H1 (cell line): ENCODE measurements around the gene ANKRD6. TPM values are rescaled to one million over a fixed set of nuclear protein-coding genes. Genes with fewer than 3 reads are reported as not detected.

ENCODE experiments used
- CTCF ChIA-PET: fragments of 300-600 bp; sonication (Branson Sonifier 250); formaldehyde crosslinking; loops from one replicate; lab custom pipeline; 2021; ENCODE audit not compliant: partially characterized antibody; lab: Charles Lee
- POLR2A ChIA-PET: fragments of 300-600 bp; sonication (Branson Sonifier 250); formaldehyde crosslinking; loops from one replicate; lab custom pipeline; 2021; ENCODE audit warnings: inconsistent platforms; ENCODE audit not compliant: partially characterized antibody; lab: Charles Lee
- DNase-seq, 2 experiments: peaks; one replicate each; pipeline versions ENCODE4 v3.0.0 to v3.0.0-alpha.2; 2010 to 2022; ENCODE audit warnings: low spot score in 2 of 2, low read depth in 1 of 2, mixed read lengths in 1 of 2
- FAIRE-seq: peaks from 2 replicates; lab custom pipeline; 2011; peaks lifted over from hg19 to GRCh38; lab: Jason Lieb, UNC
- H2AFZ ChIP-seq: 2 replicates; pipeline ENCODE4 v1.8.1; 2012; ENCODE audit warnings: low read length, inconsistent platforms
- H2AK5ac ChIP-seq: 2 replicates; pipeline ENCODE4 v1.6.1; 2013; ENCODE audit warnings: low read depth, low read length
- H2BK120ac ChIP-seq: replicated peaks from 2 replicates; pipeline ENCODE3; 2013; ENCODE audit warnings: low read depth, low read length, inconsistent platforms
- H2BK12ac ChIP-seq: 2 replicates; pipeline ENCODE4 v1.6.1; 2013; ENCODE audit warnings: low read depth, low read length
- H2BK15ac ChIP-seq: 2 replicates; pipeline ENCODE4 v1.6.1; 2013; ENCODE audit warnings: low read length
- H2BK20ac ChIP-seq: 2 replicates; pipeline ENCODE4 v1.6.1; 2013; ENCODE audit warnings: low read length
- H2BK5ac ChIP-seq: 2 replicates; pipeline ENCODE4 v1.6.1; 2013; ENCODE audit warnings: low read depth, low read length
- H3K14ac ChIP-seq: 2 replicates; pipeline ENCODE4 v1.6.1; 2013; ENCODE audit warnings: inconsistent platforms; ENCODE audit not compliant: insufficient read length
- H3K18ac ChIP-seq: 2 replicates; pipeline ENCODE4 v1.6.1; 2013; ENCODE audit warnings: low read length; ENCODE audit errors: extremely low read depth
- H3K23ac ChIP-seq: 2 replicates; pipeline ENCODE4 v1.6.1; 2013; ENCODE audit warnings: inconsistent platforms; ENCODE audit not compliant: insufficient read length
- H3K23me2 ChIP-seq: 2 replicates; pipeline ENCODE4 v1.6.1; 2013; ENCODE audit warnings: low read depth, low read length
- H3K27ac ChIP-seq: 2 replicates; pipeline ENCODE4 v1.6.1; 2011; ENCODE audit warnings: low read depth, low read length, inconsistent platforms
- H3K27me3 ChIP-seq, 4 experiments: replicated peaks in 1 of 4; 1 replicate in 1 of 4; 2 replicates in 3 of 4; pipeline versions ENCODE4 v1.6.1 to v1.8.1; 2011 to 2013; ENCODE audit warnings: low read length in 3 of 4, mild to moderate bottlenecking in 3 of 4, inconsistent platforms in 2 of 4, mixed read lengths in 2 of 4, moderate library complexity in 1 of 4; ENCODE audit not compliant: control insufficient read depth in 3 of 4, insufficient read depth in 3 of 4; ENCODE audit errors: extremely low read depth in 1 of 4
- H3K36me3 ChIP-seq, 4 experiments: 2 replicates each; pipeline versions ENCODE4 v1.6.1 to v1.8.1; 2011 to 2013; ENCODE audit warnings: mild to moderate bottlenecking in 4 of 4, low read length in 3 of 4, moderate library complexity in 2 of 4, control low read depth in 1 of 4, inconsistent platforms in 1 of 4; ENCODE audit not compliant: insufficient read depth in 4 of 4, control insufficient read depth in 2 of 4
- H3K4ac ChIP-seq: replicated peaks from 2 replicates; pipeline ENCODE3; 2013; ENCODE audit warnings: low read length, low read depth, mixed read lengths, inconsistent platforms; ENCODE audit not compliant: insufficient read length
- H3K4me1 ChIP-seq, 4 experiments: replicated peaks in 1 of 4; 1 replicate in 1 of 4; 2 replicates in 3 of 4; pipeline versions ENCODE4 v1.6.1 to v1.8.1; 2011 to 2013; ENCODE audit warnings: low read length in 3 of 4, inconsistent platforms in 2 of 4, mixed read lengths in 1 of 4; ENCODE audit not compliant: insufficient read depth in 4 of 4, control insufficient read depth in 3 of 4
- H3K4me2 ChIP-seq, 2 experiments: 2 replicates each; pipeline versions ENCODE4 v1.6.1 to v1.8.1; 2011 to 2013; ENCODE audit warnings: low read depth in 2 of 2, low read length in 2 of 2, control low read depth in 1 of 2, inconsistent platforms in 1 of 2, mild to moderate bottlenecking in 1 of 2; ENCODE audit not compliant: insufficient read depth in 1 of 2
- H3K4me3 ChIP-seq, 4 experiments: fragments of 200-600, 300-600 bp in 1 of 4; sonication (generic), shearing (Covaris generic), sonication (Bioruptor Twin) in 1 of 4; 2 replicates each; pipeline versions ENCODE4 v1.5.1 to v1.8.1; 2011 to 2016; ENCODE audit warnings: low read length in 4 of 4, low read depth in 3 of 4, control low read depth in 2 of 4, inconsistent platforms in 2 of 4, mild to moderate bottlenecking in 2 of 4, mixed read lengths in 1 of 4, moderate library complexity in 1 of 4; ENCODE audit not compliant: insufficient read depth in 2 of 4; ENCODE audit errors: extremely low read depth in 1 of 4
- H3K56ac ChIP-seq: replicated peaks from 2 replicates; pipeline ENCODE3; 2013; ENCODE audit warnings: low read depth, mild to moderate bottlenecking, mixed read lengths, low read length, inconsistent platforms; ENCODE audit not compliant: insufficient read length
- H3K79me1 ChIP-seq: 2 replicates; pipeline ENCODE4 v1.6.1; 2013; ENCODE audit warnings: low read depth, low read length, control low read depth
- H3K79me2 ChIP-seq, 2 experiments: 2 replicates each; pipeline versions ENCODE4 v1.6.1 to v1.8.1; 2012 to 2013; ENCODE audit warnings: low read length in 2 of 2, mild to moderate bottlenecking in 2 of 2, inconsistent platforms in 1 of 2; ENCODE audit not compliant: insufficient read depth in 2 of 2, control insufficient read depth in 1 of 2
- H3K9ac ChIP-seq, 4 experiments: replicated peaks in 1 of 4; 1 replicate in 1 of 4; 2 replicates in 3 of 4; pipeline versions ENCODE4 v1.6.1 to v1.8.1; 2011 to 2013; ENCODE audit warnings: low read depth in 3 of 4, low read length in 3 of 4, control low read depth in 2 of 4, mild to moderate bottlenecking in 2 of 4, moderate library complexity in 2 of 4, inconsistent platforms in 1 of 4; ENCODE audit errors: extremely low read depth in 1 of 4
- H3K9me3 ChIP-seq, 2 experiments: 2 replicates each; pipeline versions ENCODE4 v1.6.1 to v1.8.1; 2012 to 2013; ENCODE audit warnings: mild to moderate bottlenecking in 2 of 2, moderate library complexity in 2 of 2, control low read depth in 1 of 2, inconsistent platforms in 1 of 2, low read depth in 1 of 2, low read length in 1 of 2, mixed read lengths in 1 of 2; ENCODE audit not compliant: insufficient read depth in 2 of 2
- H4K20me1 ChIP-seq, 2 experiments: replicated peaks in 1 of 2; 2 replicates each; pipeline versions ENCODE3 to v1.8.1; 2011 to 2013; ENCODE audit warnings: inconsistent platforms in 2 of 2, low read length in 2 of 2, mild to moderate bottlenecking in 1 of 2; ENCODE audit not compliant: insufficient read depth in 2 of 2, control insufficient read depth in 1 of 2
- H4K5ac ChIP-seq: 2 replicates; pipeline ENCODE4 v1.6.1; 2013; ENCODE audit warnings: low read length, low read depth, mixed read lengths, inconsistent platforms; ENCODE audit not compliant: insufficient read length
- H4K8ac ChIP-seq: 2 replicates; pipeline ENCODE4 v1.8.0; 2013; ENCODE audit warnings: mild to moderate bottlenecking, moderate library complexity, low read length, inconsistent platforms; ENCODE audit not compliant: insufficient read depth; ENCODE audit errors: extremely low read depth
- H4K91ac ChIP-seq: replicated peaks from 2 replicates; pipeline ENCODE3; 2013; ENCODE audit warnings: low read length, mixed read lengths, inconsistent platforms; ENCODE audit not compliant: insufficient read length
- CEBPB ChIP-seq: IDR thresholded peaks from 2 replicates; pipeline ENCODE4 v1.6.1; 2012; ENCODE audit warnings: low read depth, low read length
- FOSL1 ChIP-seq: IDR thresholded peaks from 2 replicates; pipeline ENCODE4 v1.6.1; 2011; ENCODE audit warnings: mild to moderate bottlenecking, low read depth, low read length, moderate library complexity; ENCODE audit not compliant: insufficient read depth
- KDM1A ChIP-seq: fragments of 200-600, 300-600 bp; sonication (generic); IDR thresholded peaks from 2 replicates; pipeline ENCODE4 v1.7.1; 2016; ENCODE audit warnings: mild to moderate bottlenecking, low read length, borderline replicate concordance
- NRF1 ChIP-seq: IDR thresholded peaks from 2 replicates; pipeline ENCODE4 v1.6.1; 2011; ENCODE audit warnings: mild to moderate bottlenecking, low read depth, low read length, improper control_type of control experiment
- RFX5 ChIP-seq: IDR thresholded peaks from 2 replicates; pipeline ENCODE4 v1.6.1; 2011; ENCODE audit warnings: low read depth, low read length, improper control_type of control experiment, borderline replicate concordance
- RNF2 ChIP-seq: fragments of 200-900, 300-1000 bp; sonication (generic); IDR thresholded peaks from 2 replicates; pipeline ENCODE4 v1.7.1; 2016; ENCODE audit warnings: borderline replicate concordance, low read depth, mild to moderate bottlenecking, antibody characterized with exemption, low read length; ENCODE audit not compliant: poor library complexity, severe bottlenecking; ENCODE audit errors: missing control alignments
- RXRA ChIP-seq: IDR thresholded peaks from 2 replicates; pipeline ENCODE4 v1.6.1; 2011; ENCODE audit warnings: low read depth, mild to moderate bottlenecking, low read length, moderate library complexity; ENCODE audit not compliant: insufficient read depth
- SAP30 ChIP-seq: fragments of 300-600 bp; sonication (generic); IDR thresholded peaks from 2 replicates; pipeline ENCODE4 v1.7.1; 2012; ENCODE audit warnings: low read length, moderate library complexity, mild to moderate bottlenecking, inconsistent platforms; ENCODE audit not compliant: insufficient read depth, insufficient replicate concordance
- SP1 ChIP-seq: IDR thresholded peaks from 2 replicates; pipeline ENCODE4 v1.6.1; 2011; ENCODE audit warnings: low read depth, low read length
- SP2 ChIP-seq: IDR thresholded peaks from 2 replicates; pipeline ENCODE4 v1.6.1; 2012; ENCODE audit warnings: mild to moderate bottlenecking, low read length, inconsistent platforms
- SUZ12 ChIP-seq: fragments of 200-600 bp; sonication (generic); IDR thresholded peaks from 2 replicates; pipeline ENCODE4 v1.6.1; 2012; ENCODE audit warnings: mild to moderate bottlenecking, inconsistent platforms, low read length, moderate library complexity, mixed read lengths
- YY1 ChIP-seq: IDR thresholded peaks from 2 replicates; pipeline ENCODE4 v1.6.1; 2011; ENCODE audit warnings: low read depth, mild to moderate bottlenecking, low read length
- WGBS, 2 experiments: shearing (Covaris generic) in 1 of 2; methylation state at CpG; one replicate each; pipeline versions ENCODE4 v1.1.6 to v1.1.7; 2013 to 2015; ENCODE audit warnings: low lambda C conversion rate in 2 of 2, mixed read lengths in 2 of 2, inconsistent platforms in 1 of 2, low coverage in 1 of 2, missing lambda C conversion rate in 1 of 2; ENCODE audit not compliant: insufficient replicate concordance in 2 of 2, insufficient coverage in 1 of 2, insufficient read length in 1 of 2; ENCODE audit errors: extremely low coverage in 1 of 2, missing lambda C conversion rate in 1 of 2; 5-methylcytosine and 5-hydroxymethylcytosine counted together
- polyA plus RNA-seq, 7 experiments: library from polyadenylated mRNA; depleted of rRNA in 3 of 7; stranded (reverse) in 5 of 7; unstranded in 2 of 7; fragments of >200 nt in 5 of 7; fragments of 200-250 nt in 2 of 7; gene quantifications; 1 replicate in 5 of 7; 2 replicates in 1 of 7; 4 replicates in 1 of 7; pipeline versions ENCODE4 v1.2.1 to v1.2.3, GENCODE V29; 2011 to 2013; ENCODE audit warnings: missing spikeins in 2 of 7, mixed read lengths in 2 of 7
- total RNA-seq: library from RNA; stranded (reverse); fragmentation: NEBNext Ultra II Directional; extraction: Animal tissue kit (Norgen Biotek cat#: 25700); gene quantifications from 2 replicates; pipeline ENCODE4 v1.2.1, GENCODE V29; 2021
- TF ChIP-seq, protein P1 (sequence below): IDR thresholded peaks from 2 replicates; pipeline ENCODE4 v1.6.1; 2011; ENCODE audit warnings: low read length, improper control_type of control experiment

Gene ANKRD6
- total and polyA plus RNA-seq, 2 of the 8 experiments (the other 6 are each of a cell fraction or from before 2014, with no cell fraction given): 5.9 to 12.8 TPM

DNA sequence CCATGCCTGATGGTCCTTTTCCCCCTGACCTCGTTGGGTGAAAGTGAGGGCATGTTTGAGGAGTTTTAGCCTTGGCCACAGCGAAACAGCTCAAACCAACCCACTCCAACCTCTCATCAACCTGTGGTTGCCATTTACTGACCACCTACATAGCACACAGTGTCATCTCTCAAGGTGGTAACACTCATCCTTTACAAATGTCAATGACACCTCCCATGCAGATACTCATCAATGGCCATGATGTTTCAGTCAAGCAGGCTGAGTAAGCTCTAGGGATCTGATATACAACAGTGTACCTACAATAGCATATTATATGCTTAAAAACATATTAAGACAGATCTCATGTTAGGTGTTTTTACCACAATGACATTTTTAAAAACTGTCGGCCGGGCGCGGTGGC, 30.2 kb upstream of the ANKRD6 start:
- WGBS, 2 experiments: 96% methylated on average over 6 of the region's 6 CpGs; no CpG with 5 or more reads in 1 of the 2 experiments
- Histone ChIP-seq H3K79me1 (peaks cover 5% of the 10 kb centered on the region; the same call in 1 of the 2 replicates), H4K20me1 (no peaks in the 10 kb centered on the region), H3K14ac (no peak overlapping the region), H3K9me3 (no peaks in the 10 kb centered on the region), H4K8ac (no peak overlapping the region), H3K4me2 (no peak overlapping the region), H2AFZ (no peak overlapping the region), H4K5ac (no peak overlapping the region), H3K4ac (no peak overlapping the region), H3K36me3 (no peaks in the 10 kb centered on the region), H3K9ac (no peak overlapping the region), H3K18ac (no peak overlapping the region), H3K79me2 (peaks cover 0 to 45% of the 10 kb centered on the region in 2 experiments; a peak in 2 of 4 replicates), H3K4me1 (peaks cover 3 to 14% (median 9%) of the 10 kb centered on the region in 4 experiments), H2BK120ac (no peak overlapping the region), H3K23ac (no peak overlapping the region), H2BK20ac (peak overlapping the region; percentile 13; the same call in 1 of the 2 replicates), H2BK15ac (no peak overlapping the region), H3K56ac (no peak overlapping the region), H3K23me2 (no peaks in the 10 kb centered on the region; the same call in 1 of the 2 replicates), H3K27ac (no peak overlapping the region), H4K91ac (no peak overlapping the region), H3K27me3 (no peaks in the 10 kb centered on the region), H2BK5ac (0 out of 2 replicates have a peak overlapping the region, but pooled peaks have one; percentile 11), H2BK12ac (peak overlapping the region; percentile 65; the same call in 1 of the 2 replicates), H3K4me3 (no peak overlapping the region), H2AK5ac (no peak overlapping the region)
- DNase-seq: no peak
- no peak for FAIRE-seq
- ChIA-PET POLR2A (no interaction called here), CTCF (interaction anchor here (0.7 to 2.4 kb wide), 5 partner anchors 27 to 257 kb away, joined by 3 to 10 read pairs (median 6); no protein-coding TSS in a partner anchor)
- TF ChIP-seq CEBPB: no peak
- TF ChIP-seq SAP30: no peak
- TF ChIP-seq, protein P1, sequence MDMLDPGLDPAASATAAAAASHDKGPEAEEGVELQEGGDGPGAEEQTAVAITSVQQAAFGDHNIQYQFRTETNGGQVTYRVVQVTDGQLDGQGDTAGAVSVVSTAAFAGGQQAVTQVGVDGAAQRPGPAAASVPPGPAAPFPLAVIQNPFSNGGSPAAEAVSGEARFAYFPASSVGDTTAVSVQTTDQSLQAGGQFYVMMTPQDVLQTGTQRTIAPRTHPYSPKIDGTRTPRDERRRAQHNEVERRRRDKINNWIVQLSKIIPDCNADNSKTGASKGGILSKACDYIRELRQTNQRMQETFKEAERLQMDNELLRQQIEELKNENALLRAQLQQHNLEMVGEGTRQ: no peak
- no peak for TF ChIP-seq RXRA
- TF ChIP-seq YY1: no peak
- TF ChIP-seq KDM1A: no peak
- no peak for TF ChIP-seq NRF1
- no peak for TF ChIP-seq SP2
- TF ChIP-seq RFX5: no peak
- TF ChIP-seq RNF2: no peak
- TF ChIP-seq SP1: no peak
- TF ChIP-seq SUZ12: no peak
- no peak for TF ChIP-seq FOSL1
